ENCODE measurements around the gene DCDC2B.

GRCh38 chr1:32199043-32199716 lies 9.7 kb upstream of the DCDC2B start:
- TF ChIP-seq POLR2AphosphoS5 (IDR thresholded peaks at IDR 0.05; ENCODE audit: low read length) (0 out of 2 replicates have a peak, but pooled peaks have one; percentile 11), ATF3 (IDR thresholded peaks at IDR 0.05; ENCODE audit: borderline replicate concordance, extremely low read depth, low read depth, low read length) (no peak), ZBTB11 (CRISPR knock-in tag; IDR thresholded peaks at IDR 0.05) (no peak)

Measured in GM12878 (cell line).